DND-41 (cell line): Measurements from ENCODE around the gene GPR61.

Experiments used
- CTCF ChIP-seq: IDR thresholded peaks from 2 replicates; pipeline ENCODE4 v1.5.1; 2012; ENCODE audit warnings: borderline replicate concordance, low read length, moderate library complexity, mild to moderate bottlenecking; ENCODE audit not compliant: poor library complexity, severe bottlenecking; ENCODE audit errors: extremely low read depth
- EZH2 ChIP-seq: IDR thresholded peaks from 3 replicates; pipeline ENCODE4 v1.6.1; 2012; ENCODE audit warnings: borderline replicate concordance, low read depth, mild to moderate bottlenecking, moderate library complexity, low read length, inconsistent platforms; ENCODE audit not compliant: severe bottlenecking

- no peak for TF ChIP-seq CTCF
- no peak for TF ChIP-seq EZH2
Observed at GRCh38 chr1:109528712-109529111, 11.0 kb upstream of the GPR61 start.
